Vagina (tissue), 2 donors: Measurements from ENCODE around the gene MPP7.

Experiments
- CTCF ChIP-seq, 3 experiments: fragments of 450-650 bp in 2 of 3; fragments of 200-600 bp in 1 of 3; sonication (generic) in 1 of 3; IDR thresholded peaks; one replicate each; pipeline ENCODE4 v1.5.1; 2017 to 2019; ENCODE audit warnings: antibody characterized with exemption in 3 of 3, mild to moderate bottlenecking in 2 of 3, moderate library complexity in 2 of 3
- POLR2A ChIP-seq, 2 donors: fragments of 450-650 bp; IDR thresholded peaks; one replicate each; pipeline ENCODE4 v1.6.1; 2017; ENCODE audit warnings: antibody characterized with exemption in 2 of 2, mild to moderate bottlenecking in 2 of 2, moderate library complexity in 2 of 2

DNA sequence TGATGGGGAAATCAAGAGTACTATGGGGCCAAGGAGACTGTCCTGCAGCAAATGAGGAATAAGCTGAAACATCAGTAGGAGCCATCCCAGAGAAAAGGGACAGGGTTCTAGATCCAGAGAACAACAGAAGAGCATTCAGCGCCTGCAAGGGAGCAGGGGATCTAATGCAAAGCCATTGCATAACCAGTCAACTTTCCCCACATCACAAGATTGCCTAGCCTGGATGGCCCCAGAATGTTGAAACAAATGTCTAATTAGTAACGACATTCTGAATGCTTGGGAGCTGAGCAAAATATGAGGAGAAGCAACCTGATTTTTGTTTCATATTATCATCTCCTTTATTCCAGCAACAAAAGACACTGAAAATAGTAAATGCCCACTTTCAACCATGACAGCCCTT is 2.7 kb upstream of the MPP7 start:
- no peak for TF ChIP-seq POLR2A (IDR thresholded peaks at IDR 0.05)
- no peak for TF ChIP-seq CTCF (IDR thresholded peaks at IDR 0.05)
